Cardiac atrium fibroblast (primary cell): ENCODE measurements around the gene GOLGA3. TPM values are rescaled to one million over a fixed set of nuclear protein-coding genes. Genes with fewer than 3 reads are reported as not detected.

ENCODE experiments used
- total RNA-seq: library from RNA; depleted of rRNA; stranded (reverse); fragments of >200 nt; gene quantifications from 2 replicates; pipeline ENCODE4 v1.2.3, GENCODE V29; 2015

GOLGA3 gene
- 74.0 and 86.0 TPM in 2 replicates for total RNA-seq

GRCh38 chr12:132828706-132829534 is at the start of gene GOLGA3:
TSS of gene GOLGA3 (minus strand) at chr12:132828869. CDS start at chr12:132822128, 6,741 bp downstream.

GRCh38 chr12:132761032-132761920 is 67.4 kb downstream of the GOLGA3 start, which contains the start of gene ANKLE2:
TSS of gene ANKLE2 (minus strand) at chr12:132761832. CDS start at chr12:132761798, 34 bp downstream.

Other genes with a start within 250 kb of the GOLGA3 start
- not detected in 2 replicates for gene LRCOL1, start 218.3 kb downstream of the GOLGA3 start, total RNA-seq
- gene P2RX2, start 210.1 kb downstream of the GOLGA3 start, total RNA-seq = not detected in 2 replicates
- gene POLE, start 141.5 kb downstream of the GOLGA3 start, total RNA-seq = 9.4 and 18.4 TPM in 2 replicates
- gene PXMP2, start 141.3 kb downstream of the GOLGA3 start, total RNA-seq = 46.8 and 48.4 TPM in 2 replicates
- gene PGAM5, start 118.0 kb downstream of the GOLGA3 start, total RNA-seq = 16.6 and 22.4 TPM in 2 replicates
- 36.8 and 43.0 TPM in 2 replicates for gene ANKLE2, start 67.0 kb downstream of the GOLGA3 start, total RNA-seq
- 29.8 and 36.8 TPM in 2 replicates for gene CHFR, start 58.7 kb upstream of the GOLGA3 start, total RNA-seq
- gene ZNF605, start 127.4 kb upstream of the GOLGA3 start, total RNA-seq = 4.5 and 5.0 TPM in 2 replicates
- 1.4 and 5.8 TPM in 2 replicates for gene ZNF26, start 157.5 kb upstream of the GOLGA3 start, total RNA-seq
- gene ZNF84, start 208.6 kb upstream of the GOLGA3 start, total RNA-seq = 21.4 and 26.2 TPM in 2 replicates